ENCODE results near the gene SERPINB12.

The SERPINB12 gene

DNA sequence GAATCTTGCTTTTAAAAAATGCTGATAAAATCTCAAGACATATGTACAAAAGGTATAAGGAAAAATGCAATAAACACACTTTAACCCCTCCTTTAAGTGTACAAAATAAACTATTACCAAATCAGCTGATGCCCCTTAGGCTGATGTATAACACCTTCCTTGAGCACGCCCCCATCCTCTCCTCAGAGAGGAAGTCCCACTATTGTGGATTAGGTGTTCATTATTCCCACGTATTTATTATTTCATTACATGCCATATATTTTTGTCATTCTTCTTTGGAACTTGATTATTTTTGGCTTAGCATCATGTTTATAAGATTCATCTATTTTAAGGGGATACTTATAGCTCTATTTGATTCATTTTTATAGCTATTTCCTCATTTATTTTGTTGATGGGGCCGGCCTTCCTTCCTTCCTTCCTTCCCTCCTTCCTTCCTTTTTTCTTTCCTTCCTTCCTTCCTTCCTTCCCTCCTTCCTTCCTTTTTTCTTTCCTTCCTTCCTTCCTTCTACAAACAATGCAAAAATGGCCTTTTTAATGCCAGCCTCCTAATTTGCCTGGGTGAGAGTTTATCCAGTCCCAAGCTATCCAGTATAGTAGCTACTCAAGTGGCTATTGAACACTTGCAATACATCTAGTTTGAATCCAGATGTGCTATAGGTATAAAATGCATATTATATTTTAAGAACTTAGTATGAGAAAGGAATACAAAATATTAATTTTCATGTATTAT, 49.0 kb downstream of the SERPINB12 start:
- Histone ChIP-seq H3K4me1 (ENCODE audit: control insufficient read depth in 5 of 5, insufficient read depth in 5 of 5, low read length in 5 of 5) (no peaks in the 10 kb centered on the region), H3K27ac (ENCODE audit: low read depth, low read length) (no peak overlapping the region), H3K4me3 (ENCODE audit: low read depth in 1 of 5, low read length in 5 of 5) (no peak overlapping the region), H3K36me3 (ENCODE audit: control insufficient read depth in 5 of 5, insufficient read depth in 5 of 5, low read length in 5 of 5) (no peaks in the 10 kb centered on the region), H3K9me3 (ENCODE audit: control insufficient read depth in 5 of 5, low read length in 5 of 5) (no peaks in the 10 kb centered on the region), H3K9ac (ENCODE audit: low read length in 5 of 5) (no peak overlapping the region), H3K27me3 (ENCODE audit: control insufficient read depth in 5 of 5, insufficient read depth in 4 of 5, low read length in 5 of 5) (peaks cover 0 to 4% (median 0%) of the 10 kb centered on the region in 5 donors)

DNA sequence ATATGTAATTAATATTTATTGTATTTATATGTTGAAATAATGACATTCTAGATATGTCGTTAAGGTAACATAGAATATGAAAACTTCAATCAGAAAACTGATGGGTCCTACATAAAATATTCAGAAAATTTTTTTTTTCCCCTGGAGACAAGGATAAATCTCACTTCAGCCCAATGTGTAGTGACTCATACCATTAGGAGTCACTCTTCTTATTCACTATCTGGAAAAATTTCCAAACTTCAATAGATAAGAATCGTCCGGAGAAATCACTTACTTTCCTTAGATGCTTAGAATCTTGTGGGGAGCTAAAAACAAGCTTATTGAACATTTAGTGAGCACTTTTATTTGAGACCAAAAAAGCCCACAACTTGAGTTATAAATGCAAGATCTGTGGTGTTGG, 49.6 kb downstream of the SERPINB12 start:
- H3K4me1 ChIP-seq (ENCODE audit: control insufficient read depth in 5 of 5, insufficient read depth in 5 of 5, low read length in 5 of 5), result no peaks in the 10 kb centered on the region
- no peaks in the 10 kb centered on the region for H3K9me3 ChIP-seq (ENCODE audit: control insufficient read depth in 5 of 5, low read length in 5 of 5)
- no peaks in the 10 kb centered on the region for H3K36me3 ChIP-seq (ENCODE audit: control insufficient read depth in 5 of 5, insufficient read depth in 5 of 5, low read length in 5 of 5)
- H3K4me3 ChIP-seq (ENCODE audit: low read depth in 1 of 5, low read length in 5 of 5), result no peak overlapping the region
- no peak overlapping the region for H3K9ac ChIP-seq (ENCODE audit: low read length in 5 of 5)
- peaks cover 0 to 4% (median 0%) of the 10 kb centered on the region in 5 donors for H3K27me3 ChIP-seq (ENCODE audit: control insufficient read depth in 5 of 5, insufficient read depth in 4 of 5, low read length in 5 of 5)
- no peak overlapping the region for H3K27ac ChIP-seq (ENCODE audit: low read depth, low read length)

- Histone ChIP-seq H3K27ac (ENCODE audit: low read depth, low read length) (no peak overlapping the region), H3K9ac (ENCODE audit: low read length in 5 of 5) (no peak overlapping the region), H3K4me3 (ENCODE audit: low read depth in 1 of 5, low read length in 5 of 5) (no peak overlapping the region), H3K27me3 (ENCODE audit: control insufficient read depth in 5 of 5, insufficient read depth in 4 of 5, low read length in 5 of 5) (peaks cover 0 to 4% (median 0%) of the 10 kb centered on the region in 5 donors), H3K4me1 (ENCODE audit: control insufficient read depth in 5 of 5, insufficient read depth in 5 of 5, low read length in 5 of 5) (no peaks in the 10 kb centered on the region), H3K36me3 (ENCODE audit: control insufficient read depth in 5 of 5, insufficient read depth in 5 of 5, low read length in 5 of 5) (no peaks in the 10 kb centered on the region), H3K9me3 (ENCODE audit: control insufficient read depth in 5 of 5, low read length in 5 of 5) (no peaks in the 10 kb centered on the region)
Observed at GRCh38 chr18:63592471-63592870, 50.3 kb downstream of the SERPINB12 start.

DNA sequence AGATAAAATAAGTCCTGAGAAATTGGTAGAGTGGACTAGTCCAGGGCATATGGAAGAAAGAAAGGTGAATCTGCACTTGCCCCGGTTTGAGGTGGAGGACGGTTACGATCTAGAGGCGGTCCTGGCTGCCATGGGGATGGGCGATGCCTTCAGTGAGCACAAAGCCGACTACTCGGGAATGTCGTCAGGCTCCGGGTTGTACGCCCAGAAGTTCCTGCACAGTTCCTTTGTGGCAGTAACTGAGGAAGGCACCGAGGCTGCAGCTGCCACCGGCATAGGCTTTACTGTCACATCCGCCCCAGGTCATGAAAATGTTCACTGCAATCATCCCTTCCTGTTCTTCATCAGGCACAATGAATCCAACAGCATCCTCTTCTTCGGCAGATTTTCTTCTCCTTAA, 54.8 kb downstream of the SERPINB12 start:
- H3K36me3 ChIP-seq (ENCODE audit: control insufficient read depth in 5 of 5, insufficient read depth in 5 of 5, low read length in 5 of 5), result no peaks in the 10 kb centered on the region
- H3K4me1 ChIP-seq (ENCODE audit: control insufficient read depth in 5 of 5, insufficient read depth in 5 of 5, low read length in 5 of 5), result no peaks in the 10 kb centered on the region
- H3K27me3 ChIP-seq (ENCODE audit: control insufficient read depth in 5 of 5, insufficient read depth in 4 of 5, low read length in 5 of 5), result peaks cover 0 to 4% (median 0%) of the 10 kb centered on the region in 5 donors
- no peak overlapping the region for H3K27ac ChIP-seq (ENCODE audit: low read depth, low read length)
- H3K4me3 ChIP-seq (ENCODE audit: low read depth in 1 of 5, low read length in 5 of 5), result no peak overlapping the region
- H3K9me3 ChIP-seq (ENCODE audit: control insufficient read depth in 5 of 5, low read length in 5 of 5), result no peaks in the 10 kb centered on the region
- no peak overlapping the region for H3K9ac ChIP-seq (ENCODE audit: low read length in 5 of 5)

DNA sequence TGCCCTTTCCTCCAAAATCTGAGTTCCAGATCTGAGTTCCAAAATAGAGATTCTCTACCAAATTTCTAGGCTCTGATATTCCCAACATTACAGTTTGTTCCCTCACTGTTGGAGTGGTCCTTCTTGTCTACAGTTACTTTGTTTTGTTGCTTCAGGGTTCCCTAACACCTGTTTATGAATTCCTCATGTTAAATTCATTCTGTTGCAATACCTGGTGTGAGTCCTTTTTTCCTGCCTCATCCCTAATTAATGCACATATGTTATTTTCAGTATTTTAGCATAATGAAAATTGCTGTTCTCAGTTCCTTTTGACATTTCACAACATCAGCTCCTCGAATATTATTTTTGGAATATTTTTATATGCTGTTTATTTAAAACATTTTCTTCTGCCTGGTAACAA, 61.2 kb downstream of the SERPINB12 start:
- no peak overlapping the region for H3K27ac ChIP-seq (ENCODE audit: low read depth, low read length)
- no peaks in the 10 kb centered on the region for H3K4me1 ChIP-seq (ENCODE audit: control insufficient read depth in 5 of 5, insufficient read depth in 5 of 5, low read length in 5 of 5)
- H3K27me3 ChIP-seq (ENCODE audit: control insufficient read depth in 5 of 5, insufficient read depth in 4 of 5, low read length in 5 of 5), result no peaks in the 10 kb centered on the region
- H3K36me3 ChIP-seq (ENCODE audit: control insufficient read depth in 5 of 5, insufficient read depth in 5 of 5, low read length in 5 of 5), result no peaks in the 10 kb centered on the region
- no peaks in the 10 kb centered on the region for H3K9me3 ChIP-seq (ENCODE audit: control insufficient read depth in 5 of 5, low read length in 5 of 5)
- H3K4me3 ChIP-seq (ENCODE audit: low read depth in 1 of 5, low read length in 5 of 5), result no peak overlapping the region
- no peak overlapping the region for H3K9ac ChIP-seq (ENCODE audit: low read length in 5 of 5)

GRCh38 chr18:63603772-63604171, 61.6 kb downstream of the SERPINB12 start:
- no peaks in the 10 kb centered on the region for H3K9me3 ChIP-seq (ENCODE audit: control insufficient read depth in 5 of 5, low read length in 5 of 5)
- H3K4me1 ChIP-seq (ENCODE audit: control insufficient read depth in 5 of 5, insufficient read depth in 5 of 5, low read length in 5 of 5), result no peaks in the 10 kb centered on the region
- no peaks in the 10 kb centered on the region for H3K36me3 ChIP-seq (ENCODE audit: control insufficient read depth in 5 of 5, insufficient read depth in 5 of 5, low read length in 5 of 5)
- no peaks in the 10 kb centered on the region for H3K27me3 ChIP-seq (ENCODE audit: control insufficient read depth in 5 of 5, insufficient read depth in 4 of 5, low read length in 5 of 5)
- no peak overlapping the region for H3K9ac ChIP-seq (ENCODE audit: low read length in 5 of 5)
- H3K27ac ChIP-seq (ENCODE audit: low read depth, low read length), result no peak overlapping the region
- no peak overlapping the region for H3K4me3 ChIP-seq (ENCODE audit: low read depth in 1 of 5, low read length in 5 of 5)

DNA sequence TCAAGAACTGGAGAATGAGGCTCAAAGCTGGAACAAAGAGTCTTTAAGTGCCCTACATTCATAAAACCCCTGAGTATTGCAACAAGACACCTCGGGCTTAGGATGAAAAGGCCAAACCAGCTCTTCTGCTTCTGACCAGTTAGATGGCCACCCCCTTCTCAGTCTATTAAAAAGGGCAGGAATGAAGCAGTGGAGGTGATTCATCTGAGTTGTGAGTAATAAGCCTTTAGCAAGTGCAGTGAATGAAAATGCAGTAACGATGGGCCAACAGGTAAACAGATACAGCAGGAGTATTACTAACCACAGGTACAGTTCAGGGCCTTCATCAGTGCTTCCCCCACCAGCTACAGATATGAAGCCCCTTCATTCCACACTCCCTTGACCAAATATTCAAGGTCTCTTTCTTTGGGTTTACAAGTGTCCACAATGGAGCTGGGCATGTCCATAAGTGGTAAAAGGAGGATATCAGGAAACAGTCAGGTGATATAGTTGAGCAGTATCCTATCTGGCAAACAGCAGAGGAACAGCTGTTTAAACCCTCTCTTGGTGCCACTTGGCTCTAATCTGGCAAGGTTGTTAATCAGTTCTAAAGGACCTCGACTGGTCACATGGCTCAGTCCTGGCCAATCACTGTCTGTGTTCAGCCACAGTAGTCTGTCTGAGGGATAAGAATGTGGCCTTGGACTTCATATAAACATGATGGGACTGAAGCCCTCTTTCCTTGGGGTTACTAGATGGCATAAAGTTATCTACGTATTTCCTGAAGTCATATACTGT, 62.8 kb downstream of the SERPINB12 start:
- no peaks in the 10 kb centered on the region for H3K36me3 ChIP-seq (ENCODE audit: control insufficient read depth in 5 of 5, insufficient read depth in 5 of 5, low read length in 5 of 5)
- H3K4me3 ChIP-seq (ENCODE audit: low read depth in 1 of 5, low read length in 5 of 5), result no peak overlapping the region
- no peak overlapping the region for H3K9ac ChIP-seq (ENCODE audit: low read length in 5 of 5)
- H3K4me1 ChIP-seq (ENCODE audit: control insufficient read depth in 5 of 5, insufficient read depth in 5 of 5, low read length in 5 of 5), result no peaks in the 10 kb centered on the region
- H3K9me3 ChIP-seq (ENCODE audit: control insufficient read depth in 5 of 5, low read length in 5 of 5), result no peaks in the 10 kb centered on the region
- H3K27ac ChIP-seq (ENCODE audit: low read depth, low read length), result no peak overlapping the region
- H3K27me3 ChIP-seq (ENCODE audit: control insufficient read depth in 5 of 5, insufficient read depth in 4 of 5, low read length in 5 of 5), result no peaks in the 10 kb centered on the region

- Histone ChIP-seq H3K27me3 (ENCODE audit: control insufficient read depth in 5 of 5, insufficient read depth in 4 of 5, low read length in 5 of 5) (no peaks in the 10 kb centered on the region), H3K9ac (ENCODE audit: low read length in 5 of 5) (no peak overlapping the region), H3K4me1 (ENCODE audit: control insufficient read depth in 5 of 5, insufficient read depth in 5 of 5, low read length in 5 of 5) (no peaks in the 10 kb centered on the region), H3K4me3 (ENCODE audit: low read depth in 1 of 5, low read length in 5 of 5) (no peak overlapping the region), H3K27ac (ENCODE audit: low read depth, low read length) (no peak overlapping the region), H3K36me3 (ENCODE audit: control insufficient read depth in 5 of 5, insufficient read depth in 5 of 5, low read length in 5 of 5) (no peaks in the 10 kb centered on the region), H3K9me3 (ENCODE audit: control insufficient read depth in 5 of 5, low read length in 5 of 5) (no peaks in the 10 kb centered on the region)
Observed at GRCh38 chr18:63606526-63606925, 64.4 kb downstream of the SERPINB12 start.

GRCh38 chr18:63613420-63613819, 71.3 kb downstream of the SERPINB12 start:
- H3K27me3 ChIP-seq (ENCODE audit: control insufficient read depth in 5 of 5, insufficient read depth in 4 of 5, low read length in 5 of 5), result no peaks in the 10 kb centered on the region

GRCh38 chr18:63617049-63617914, 75.1 kb downstream of the SERPINB12 start:
- no peak overlapping the region for H3K4me3 ChIP-seq (ENCODE audit: low read depth in 1 of 5, low read length in 5 of 5)
- H3K9me3 ChIP-seq (ENCODE audit: control insufficient read depth in 5 of 5, low read length in 5 of 5), result peaks cover 0 to 5% (median 0%) of the 10 kb centered on the region in 5 donors
- H3K36me3 ChIP-seq (ENCODE audit: control insufficient read depth in 5 of 5, insufficient read depth in 5 of 5, low read length in 5 of 5), result no peaks in the 10 kb centered on the region
- H3K9ac ChIP-seq (ENCODE audit: low read length in 5 of 5), result no peak overlapping the region
- no peaks in the 10 kb centered on the region for H3K27me3 ChIP-seq (ENCODE audit: control insufficient read depth in 5 of 5, insufficient read depth in 4 of 5, low read length in 5 of 5)
- no peaks in the 10 kb centered on the region for H3K4me1 ChIP-seq (ENCODE audit: control insufficient read depth in 5 of 5, insufficient read depth in 5 of 5, low read length in 5 of 5)
- H3K27ac ChIP-seq (ENCODE audit: low read depth, low read length), result no peak overlapping the region

More at GRCh38 chr18:63613420-63613819, 71.3 kb downstream of the SERPINB12 start:
- no peak overlapping the region for H3K4me3 ChIP-seq (ENCODE audit: low read depth in 1 of 5, low read length in 5 of 5)
- no peaks in the 10 kb centered on the region for H3K9me3 ChIP-seq (ENCODE audit: control insufficient read depth in 5 of 5, low read length in 5 of 5)
- H3K27ac ChIP-seq (ENCODE audit: low read depth, low read length), result no peak overlapping the region
- no peak overlapping the region for H3K9ac ChIP-seq (ENCODE audit: low read length in 5 of 5)
- H3K4me1 ChIP-seq (ENCODE audit: control insufficient read depth in 5 of 5, insufficient read depth in 5 of 5, low read length in 5 of 5), result no peaks in the 10 kb centered on the region
- no peaks in the 10 kb centered on the region for H3K36me3 ChIP-seq (ENCODE audit: control insufficient read depth in 5 of 5, insufficient read depth in 5 of 5, low read length in 5 of 5)

Measured in subcutaneous abdominal adipose tissue (tissue), 5 donors.